HCT116 (cell line): ENCODE measurements around the gene UROD.

Experiments used
- CEBPB ChIP-seq: IDR thresholded peaks from 2 replicates; pipeline ENCODE4 v1.6.1; 2012; ENCODE audit warnings: low read depth
- ELF1 ChIP-seq: IDR thresholded peaks from 2 replicates; pipeline ENCODE4 v1.6.1; 2012; ENCODE audit warnings: low read depth, borderline replicate concordance
- EZH2 ChIP-seq: fragments of 200-600 bp; sonication (generic); IDR thresholded peaks from 2 replicates; pipeline ENCODE4 v1.6.1; 2017; ENCODE audit warnings: antibody characterized with exemption, mixed run types
- EZH2phosphoT487 ChIP-seq: fragments of 200-600 bp; IDR thresholded peaks from 2 replicates; pipeline ENCODE4 v1.6.1; 2018; ENCODE audit warnings: antibody characterized with exemption, borderline replicate concordance
- JUND ChIP-seq: IDR thresholded peaks from 2 replicates; pipeline ENCODE4 v1.6.1; 2012
- POLR2A ChIP-seq: IDR thresholded peaks from 2 replicates; pipeline ENCODE4 v1.7.0; 2011; ENCODE audit warnings: borderline replicate concordance; ENCODE audit not compliant: insufficient read depth, insufficient read length; ENCODE audit errors: extremely low read depth
- POLR2AphosphoS5 ChIP-seq: IDR thresholded peaks from 2 replicates; pipeline ENCODE4 v1.6.1; 2011; ENCODE audit warnings: mild to moderate bottlenecking, low read depth, low read length, moderate library complexity
- RAD21 ChIP-seq: IDR thresholded peaks from 2 replicates; pipeline ENCODE4 v1.6.1; 2012; ENCODE audit warnings: low read depth, mild to moderate bottlenecking
- SIN3A ChIP-seq: IDR thresholded peaks from 2 replicates; pipeline ENCODE4 v1.6.1; 2012; ENCODE audit warnings: low read depth
- SP1 ChIP-seq: IDR thresholded peaks from 2 replicates; pipeline ENCODE4 v1.6.1; 2012; ENCODE audit warnings: low read depth
- YY1 ChIP-seq: IDR thresholded peaks from 2 replicates; pipeline ENCODE4 v1.6.1; 2011; ENCODE audit warnings: low read length, low read depth, moderate library complexity, mild to moderate bottlenecking; ENCODE audit not compliant: insufficient replicate concordance; ENCODE audit errors: extremely low read depth
- TF ChIP-seq, protein P1 (sequence below), 3 experiments: fragments of 200-600 bp in 1 of 3; sonication (generic) in 1 of 3; IDR thresholded peaks in 2 of 3; conservative IDR thresholded peaks in 1 of 3; 2 replicates each; pipeline ENCODE4 v1.5.1; 2012 to 2017; ENCODE audit warnings: low read depth in 2 of 3, low read length in 2 of 3, antibody characterized with exemption in 1 of 3, borderline replicate concordance in 1 of 3, control low read depth in 1 of 3, mild to moderate bottlenecking in 1 of 3, mixed read lengths in 1 of 3, mixed run types in 1 of 3, moderate library complexity in 1 of 3; ENCODE audit not compliant: insufficient read depth in 1 of 3
- TF ChIP-seq, protein P2 (sequence below): IDR thresholded peaks from 2 replicates; pipeline ENCODE4 v1.6.1; 2011; ENCODE audit warnings: mild to moderate bottlenecking, low read length, moderate library complexity; ENCODE audit not compliant: insufficient replicate concordance; ENCODE audit errors: extremely low read depth

DNA sequence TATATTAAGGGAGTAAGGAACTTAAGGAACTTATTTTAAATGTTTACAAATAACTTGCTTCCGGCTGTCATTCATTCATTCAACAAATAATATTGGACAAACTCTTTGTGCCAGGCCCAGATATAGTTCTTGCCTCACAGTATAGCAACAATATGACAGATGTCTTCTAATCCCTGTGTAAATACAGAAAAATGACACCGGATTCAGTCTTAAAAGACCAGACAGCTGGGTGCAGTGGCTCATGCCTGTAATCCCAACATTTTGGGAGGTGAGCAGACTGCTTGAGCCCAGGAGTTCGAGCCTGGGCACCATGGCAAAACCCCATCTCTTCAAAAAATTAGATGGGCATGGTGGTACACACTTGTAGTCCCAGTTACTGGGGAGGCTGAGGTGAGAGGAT lies 49.3 kb upstream of the UROD start:
- TF ChIP-seq, protein P1, sequence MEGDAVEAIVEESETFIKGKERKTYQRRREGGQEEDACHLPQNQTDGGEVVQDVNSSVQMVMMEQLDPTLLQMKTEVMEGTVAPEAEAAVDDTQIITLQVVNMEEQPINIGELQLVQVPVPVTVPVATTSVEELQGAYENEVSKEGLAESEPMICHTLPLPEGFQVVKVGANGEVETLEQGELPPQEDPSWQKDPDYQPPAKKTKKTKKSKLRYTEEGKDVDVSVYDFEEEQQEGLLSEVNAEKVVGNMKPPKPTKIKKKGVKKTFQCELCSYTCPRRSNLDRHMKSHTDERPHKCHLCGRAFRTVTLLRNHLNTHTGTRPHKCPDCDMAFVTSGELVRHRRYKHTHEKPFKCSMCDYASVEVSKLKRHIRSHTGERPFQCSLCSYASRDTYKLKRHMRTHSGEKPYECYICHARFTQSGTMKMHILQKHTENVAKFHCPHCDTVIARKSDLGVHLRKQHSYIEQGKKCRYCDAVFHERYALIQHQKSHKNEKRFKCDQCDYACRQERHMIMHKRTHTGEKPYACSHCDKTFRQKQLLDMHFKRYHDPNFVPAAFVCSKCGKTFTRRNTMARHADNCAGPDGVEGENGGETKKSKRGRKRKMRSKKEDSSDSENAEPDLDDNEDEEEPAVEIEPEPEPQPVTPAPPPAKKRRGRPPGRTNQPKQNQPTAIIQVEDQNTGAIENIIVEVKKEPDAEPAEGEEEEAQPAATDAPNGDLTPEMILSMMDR (IDR thresholded peaks at IDR 0.05 in 2 of 3, conservative IDR thresholded peaks at IDR 0.05 in 1 of 3; ENCODE audit: borderline replicate concordance in 1 of 3, insufficient read depth in 1 of 3, low read depth in 2 of 3, low read length in 2 of 3): no peak
- no peak for TF ChIP-seq EZH2phosphoT487
- no peak for TF ChIP-seq CEBPB
- no peak for TF ChIP-seq SIN3A
- TF ChIP-seq EZH2: no peak
- TF ChIP-seq, protein P2, sequence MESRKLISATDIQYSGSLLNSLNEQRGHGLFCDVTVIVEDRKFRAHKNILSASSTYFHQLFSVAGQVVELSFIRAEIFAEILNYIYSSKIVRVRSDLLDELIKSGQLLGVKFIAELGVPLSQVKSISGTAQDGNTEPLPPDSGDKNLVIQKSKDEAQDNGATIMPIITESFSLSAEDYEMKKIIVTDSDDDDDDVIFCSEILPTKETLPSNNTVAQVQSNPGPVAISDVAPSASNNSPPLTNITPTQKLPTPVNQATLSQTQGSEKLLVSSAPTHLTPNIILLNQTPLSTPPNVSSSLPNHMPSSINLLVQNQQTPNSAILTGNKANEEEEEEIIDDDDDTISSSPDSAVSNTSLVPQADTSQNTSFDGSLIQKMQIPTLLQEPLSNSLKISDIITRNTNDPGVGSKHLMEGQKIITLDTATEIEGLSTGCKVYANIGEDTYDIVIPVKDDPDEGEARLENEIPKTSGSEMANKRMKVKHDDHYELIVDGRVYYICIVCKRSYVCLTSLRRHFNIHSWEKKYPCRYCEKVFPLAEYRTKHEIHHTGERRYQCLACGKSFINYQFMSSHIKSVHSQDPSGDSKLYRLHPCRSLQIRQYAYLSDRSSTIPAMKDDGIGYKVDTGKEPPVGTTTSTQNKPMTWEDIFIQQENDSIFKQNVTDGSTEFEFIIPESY: no peak
- no peak for TF ChIP-seq POLR2AphosphoS5
- no peak for TF ChIP-seq YY1
- no peak for TF ChIP-seq POLR2A
- TF ChIP-seq SP1: no peak
- no peak for TF ChIP-seq ELF1
- no peak for TF ChIP-seq RAD21
- TF ChIP-seq JUND: no peak
